Activated CD4-positive, alpha-beta memory T cell treated with anti-CD3 and anti-CD28 coated beads for 36 hours (primary cell): ENCODE data around the gene DGKA. TPM values are rescaled to one million over a fixed set of nuclear protein-coding genes. Genes with fewer than 3 reads are reported as not detected.

Experiments used
- CTCF ChIA-PET: fragments of 350-600 bp; sonication (Branson Sonifier 250); formaldehyde crosslinking; loops from one replicate; lab custom pipeline; 2021; ENCODE audit warnings: antibody characterized with exemption, inconsistent platforms; lab: Charles Lee
- POLR2A ChIA-PET: fragments of 350-600 bp; sonication (Branson Sonifier 250); formaldehyde crosslinking; loops from one replicate; lab custom pipeline; 2021; ENCODE audit warnings: antibody characterized with exemption; lab: Charles Lee
- DNase-seq: peaks from one replicate; pipeline ENCODE4 v3.0.0-alpha.2; 2020
- H3K27ac Mint-ChIP-seq: one replicate; pipeline ENCODE4 v1.8.0; 2021; ENCODE audit warnings: mixed read lengths
- H3K27me3 Mint-ChIP-seq: one replicate; pipeline ENCODE4 v1.8.0; 2021; ENCODE audit warnings: mixed read lengths
- H3K36me3 Mint-ChIP-seq: one replicate; pipeline ENCODE4 v1.8.0; 2021; ENCODE audit warnings: mixed read lengths
- H3K4me1 Mint-ChIP-seq: one replicate; pipeline ENCODE4 v1.8.0; 2021; ENCODE audit warnings: low read depth, mixed read lengths
- H3K4me3 Mint-ChIP-seq: one replicate; pipeline ENCODE4 v1.8.0; 2021; ENCODE audit warnings: mild to moderate bottlenecking, mixed read lengths
- H3K9me3 Mint-ChIP-seq: one replicate; pipeline ENCODE4 v1.8.0; 2021; ENCODE audit warnings: mixed read lengths
- intact Hi-C: fragments of 100-400 bp; cut with micrococcal nuclease; formaldehyde crosslinking; loops from one replicate; pipeline ENCODE4 v1.15.1; 2023
- total RNA-seq, 2 experiments: library from RNA; stranded (reverse); gene quantifications; one replicate each; pipeline ENCODE4 v1.2.3, GENCODE V29; 2021

The DGKA gene
- total RNA-seq, 2 experiments from 2014 or later, result 348 to 383 TPM

DNA sequence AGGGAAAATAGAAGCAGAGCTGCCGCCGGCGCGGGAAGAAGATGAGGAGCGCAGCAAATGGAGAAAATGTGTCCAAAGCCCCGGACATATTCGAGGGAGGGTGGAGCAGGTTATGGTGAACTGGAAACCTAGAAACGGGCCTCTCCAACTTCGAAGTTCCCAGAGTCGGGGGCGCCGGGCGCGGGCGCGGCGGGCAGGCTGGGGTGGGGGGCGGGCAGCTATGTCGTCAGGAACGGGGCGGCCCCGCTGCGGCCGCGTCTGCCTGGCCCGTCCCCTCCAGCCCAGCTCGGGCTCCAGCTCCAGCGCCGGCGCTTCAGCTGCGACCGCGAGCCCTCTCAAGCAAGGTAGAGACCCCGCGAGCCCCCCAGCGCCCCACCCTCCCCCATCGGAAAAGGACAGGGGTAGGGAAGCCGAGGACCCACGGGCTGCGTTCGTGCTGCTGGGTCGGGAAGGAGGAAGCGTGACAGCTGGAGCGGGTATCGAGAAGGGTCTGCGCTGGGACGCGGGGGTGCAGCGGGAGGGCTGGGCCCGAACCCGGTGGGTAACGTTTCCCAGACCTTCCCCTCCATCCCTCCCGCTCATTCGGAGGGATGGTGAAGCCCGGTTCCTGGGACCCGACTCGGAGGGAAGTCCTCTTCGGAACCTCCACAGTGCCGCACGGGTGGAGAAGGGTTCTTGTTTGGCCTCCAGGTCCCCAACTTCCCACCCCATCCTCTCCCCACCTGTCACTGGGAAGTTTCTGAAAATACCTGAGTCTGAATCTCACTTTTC is 1.0 kb downstream of the DGKA start:
- Mint-ChIP-seq H3K27ac (peak overlapping the region; percentile 98), H3K27me3 (no peaks in the 10 kb centered on the region), H3K4me3 (peak overlapping the region; percentile 96), H3K4me1 (peaks cover 55% of the 10 kb centered on the region), H3K36me3 (peaks cover 62% of the 10 kb centered on the region), H3K9me3 (no peaks in the 10 kb centered on the region)
- ChIA-PET POLR2A (interaction anchor here (0.6 to 1.2 kb wide), 5 partner anchors 14 to 114 kb away, joined by 3 to 4 read pairs (median 3); partner anchors contain the start of genes ORMDL2 and SARNP), CTCF (interaction anchor here (1.1 to 10.8 kb wide), 5 partner anchors 8 to 192 kb away, joined by 3 to 130 read pairs (median 11); partner anchors contain the start of genes GDF11, ORMDL2 and SARNP)
- peak; percentile 47 for DNase-seq
- intact Hi-C loops, result loop anchor here (1.0 to 10.0 kb wide), 5 partner anchors 33 to 949 kb away; partner anchors contain the start of genes MYL6B, PA2G4 and PTGES3

DNA sequence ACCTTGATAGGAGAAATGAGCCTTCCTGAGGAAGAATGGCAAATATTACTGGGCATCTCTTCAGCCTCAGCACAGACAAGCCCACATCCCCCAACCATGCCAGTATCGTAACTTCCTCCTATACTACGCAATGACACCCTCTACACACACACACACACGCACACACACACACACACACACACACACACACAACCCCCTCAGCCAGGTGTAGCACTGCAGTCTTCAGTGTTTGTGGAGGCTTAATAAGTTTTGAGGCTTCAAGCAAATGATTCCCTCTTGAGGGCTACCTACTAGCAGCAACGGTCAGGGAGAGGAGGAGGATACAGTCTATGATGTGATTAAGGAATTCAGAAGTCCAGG is 1.6 kb downstream of the DGKA start:
- H3K36me3 Mint-ChIP-seq, result peaks cover 62% of the 10 kb centered on the region
- no peaks in the 10 kb centered on the region for H3K27me3 Mint-ChIP-seq
- peak; percentile 65 for DNase-seq
- no peaks in the 10 kb centered on the region for H3K9me3 Mint-ChIP-seq
- ChIA-PET POLR2A (interaction anchor here (0.9 to 2.2 kb wide), 4 partner anchors 12 to 108 kb away, joined by 3 to 9 read pairs (median 5); partner anchors contain the start of gene RAB5B), CTCF (interaction anchor here (2.4 to 10.8 kb wide), 3 partner anchors 10 to 193 kb away, joined by 9 to 130 read pairs (median 11); partner anchors contain the start of genes GDF11, ORMDL2 and SARNP)
- peak overlapping the region; percentile 98 for H3K27ac Mint-ChIP-seq
- intact Hi-C loops, result loop anchor here (2.0 to 10.0 kb wide), 2 partner anchors 752 to 950 kb away; partner anchors contain the start of gene PTGES3
- peaks cover 60% of the 10 kb centered on the region for H3K4me1 Mint-ChIP-seq
- H3K4me3 Mint-ChIP-seq, result peak overlapping the region; percentile 96

DNA sequence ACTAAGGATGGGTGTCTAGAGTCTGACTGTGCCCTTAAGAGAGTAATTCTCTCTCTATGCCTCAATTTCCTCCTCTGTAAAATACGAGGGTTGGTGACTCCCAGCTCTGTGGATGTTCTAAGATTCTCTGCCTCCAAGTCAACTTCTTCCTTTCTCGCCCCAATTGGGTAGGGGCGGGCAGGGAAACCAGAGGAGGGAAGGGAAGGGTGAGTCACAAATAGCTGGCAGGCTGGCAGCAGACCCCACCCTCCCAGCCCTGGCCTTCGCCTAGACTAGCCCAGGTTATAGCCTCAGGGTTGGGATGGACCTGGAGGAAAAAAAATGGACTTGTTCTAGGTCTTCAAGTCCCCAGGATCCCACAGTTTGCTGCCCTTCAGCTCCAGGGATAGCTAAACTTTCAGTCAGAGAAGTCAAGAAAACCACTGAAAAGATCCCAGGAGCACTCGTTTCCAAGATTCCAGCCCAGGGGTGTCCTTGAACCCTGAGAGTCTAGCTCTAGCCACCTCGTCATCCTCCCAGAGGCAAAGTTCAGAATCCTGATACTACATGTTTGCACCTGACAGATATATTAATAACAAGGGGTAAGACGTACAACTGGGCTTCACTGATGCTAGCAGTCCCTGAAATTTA is 2.3 kb downstream of the DGKA start:
- ChIA-PET POLR2A (interaction anchor here (0.8 to 2.2 kb wide), 7 partner anchors 8 to 204 kb away, joined by 3 to 9 read pairs (median 5); partner anchors contain the start of genes CD63, ORMDL2, RAB5B and SARNP), CTCF (interaction anchor here (1.1 to 10.8 kb wide), 4 partner anchors 9 to 194 kb away, joined by 4 to 130 read pairs (median 10); partner anchors contain the start of genes GDF11, ORMDL2 and SARNP)
- Mint-ChIP-seq H3K9me3 (no peaks in the 10 kb centered on the region), H3K4me3 (peak overlapping the region; percentile 96), H3K27ac (peak overlapping the region; percentile 98), H3K4me1 (peaks cover 68% of the 10 kb centered on the region), H3K36me3 (peaks cover 61% of the 10 kb centered on the region), H3K27me3 (no peaks in the 10 kb centered on the region)
- intact Hi-C loops, result loop anchor here (2.0 to 10.0 kb wide), 2 partner anchors 752 to 950 kb away; partner anchors contain the start of gene PTGES3
- DNase-seq, result peak; percentile 50

DNA sequence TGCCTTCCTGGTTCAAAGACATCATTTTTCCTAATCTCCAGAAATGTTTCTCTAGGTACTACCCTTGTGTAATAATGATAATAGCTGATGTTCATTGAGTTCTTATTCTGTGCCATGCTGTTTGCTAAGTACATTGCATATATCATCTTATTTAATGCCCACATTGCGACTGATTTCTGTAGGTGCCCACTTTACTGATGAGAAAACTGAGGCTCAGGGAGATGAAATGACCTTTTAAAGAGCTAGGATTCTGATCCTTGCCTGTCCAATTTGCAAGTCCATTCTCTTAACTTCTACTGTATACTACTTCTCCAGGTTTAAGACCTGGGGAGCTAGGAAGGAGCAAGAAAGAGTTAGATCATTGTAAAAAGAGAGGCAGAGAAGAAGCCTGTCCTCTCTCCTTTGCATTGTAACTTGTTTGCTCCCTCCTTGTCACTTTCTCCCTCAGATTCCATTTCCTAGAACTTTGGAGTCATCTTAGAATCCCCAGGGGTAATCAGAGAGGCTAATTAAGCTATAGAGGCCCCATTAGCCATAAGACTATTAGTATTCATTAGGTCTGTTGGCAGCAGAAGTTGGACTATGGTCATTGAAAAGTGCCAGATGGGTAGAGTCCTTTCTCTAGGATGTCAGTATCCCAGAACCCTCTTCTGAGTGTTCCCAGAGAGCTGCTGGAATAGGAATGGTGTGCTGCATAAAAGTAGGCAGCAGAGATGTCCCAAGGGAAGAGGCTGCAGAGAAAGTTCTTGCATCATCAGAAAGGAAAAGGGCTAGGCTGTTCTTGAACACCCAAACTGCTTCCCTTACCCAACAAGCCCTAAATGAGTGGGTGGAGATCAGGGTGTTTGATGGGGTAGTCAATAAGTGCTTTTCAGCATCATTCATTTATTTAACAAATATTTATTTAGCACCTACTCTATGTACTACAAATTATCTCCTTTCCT is 3.1 kb downstream of the DGKA start:
- POLR2A ChIA-PET, result interaction anchor here (0.7 to 2.2 kb wide), 7 partner anchors 9 to 205 kb away, joined by 3 to 9 read pairs (median 5); partner anchors contain the start of genes CD63, DNAJC14, ORMDL2 and SARNP
- DNase-seq, result no peak

DNA sequence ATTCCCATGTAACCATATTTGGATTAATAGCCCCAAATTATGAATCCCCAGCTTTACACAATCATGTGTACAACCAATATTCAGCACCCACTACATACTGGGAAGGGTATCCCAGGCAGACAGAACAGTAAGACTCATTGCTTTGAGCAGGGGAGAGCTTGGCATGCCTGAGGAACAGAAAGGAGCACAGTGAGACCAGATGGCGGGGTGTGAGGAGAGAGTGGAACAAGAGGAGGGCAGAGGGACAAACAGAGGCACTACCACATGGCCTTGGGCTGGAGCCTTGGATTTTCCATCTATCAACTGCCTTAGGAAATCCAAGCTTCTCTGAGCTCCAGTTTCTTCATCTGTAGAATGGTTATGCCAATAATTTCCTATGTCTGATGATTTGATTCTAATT is 3.8 kb downstream of the DGKA start:
- Mint-ChIP-seq H3K27ac (peak overlapping the region; percentile 98), H3K4me1 (peaks cover 75% of the 10 kb centered on the region), H3K27me3 (no peaks in the 10 kb centered on the region), H3K9me3 (no peaks in the 10 kb centered on the region), H3K36me3 (peaks cover 70% of the 10 kb centered on the region), H3K4me3 (peak overlapping the region; percentile 96)
- ChIA-PET CTCF (interaction anchor here (1.0 to 10.8 kb wide), 6 partner anchors 9 to 195 kb away, joined by 4 to 130 read pairs (median 6); partner anchors contain the start of genes DNAJC14, GDF11 and RAB5B), POLR2A (interaction anchor here (0.7 to 2.2 kb wide), 6 partner anchors 8 to 206 kb away, joined by 3 to 11 read pairs (median 6); partner anchors contain the start of genes CD63, DNAJC14 and PYM1)
- DNase-seq, result no peak
- intact Hi-C loops, result loop anchor here (10.0 kb wide), 1 partner anchor 750 kb away; the partner anchor contains the start of gene PTGES3

More for the DNA sequence above, 3.1 kb downstream of the DGKA start:
- Mint-ChIP-seq H3K27me3 (no peaks in the 10 kb centered on the region), H3K4me3 (peak overlapping the region; percentile 96), H3K27ac (peak overlapping the region; percentile 98), H3K4me1 (peaks cover 75% of the 10 kb centered on the region), H3K9me3 (no peaks in the 10 kb centered on the region), H3K36me3 (peaks cover 68% of the 10 kb centered on the region)
- CTCF ChIA-PET, result interaction anchor here (1.0 to 10.8 kb wide), 7 partner anchors 8 to 194 kb away, joined by 4 to 130 read pairs (median 6); partner anchors contain the start of genes DNAJC14, GDF11 and RAB5B
- intact Hi-C loops, result loop anchor here (2.0 to 10.0 kb wide), 2 partner anchors 751 to 951 kb away; partner anchors contain the start of gene PTGES3

DNA sequence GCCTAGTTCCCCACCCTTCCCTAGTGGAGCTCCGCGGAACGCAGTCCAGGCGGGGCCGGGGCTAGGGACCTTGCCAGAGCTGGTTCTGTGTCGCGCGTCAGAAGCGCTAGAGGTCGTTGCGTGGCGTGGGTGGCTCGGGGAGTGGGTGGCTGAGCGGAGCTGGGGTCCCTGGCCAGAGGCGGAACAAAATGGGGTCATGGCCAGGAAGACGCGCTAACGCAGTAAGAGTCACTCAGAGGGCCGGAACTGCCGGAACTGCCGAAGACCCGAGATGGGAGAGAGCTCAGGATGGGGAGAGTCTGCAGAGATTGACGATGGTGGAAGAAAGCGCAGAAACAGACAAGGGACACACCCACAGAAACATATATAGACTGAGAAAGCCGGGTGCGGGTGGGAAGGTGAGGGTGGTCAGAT is 4.8 kb downstream of the DGKA start:
- H3K36me3 Mint-ChIP-seq, result peaks cover 78% of the 10 kb centered on the region
- ChIA-PET POLR2A (interaction anchor here (0.6 to 2.1 kb wide), 3 partner anchors 9 to 38 kb away, joined by 3 to 11 read pairs (median 4); partner anchors contain the start of genes PYM1 and RAB5B), CTCF (interaction anchor here (0.6 to 10.8 kb wide), 11 partner anchors 9 to 206 kb away, joined by 3 to 130 read pairs (median 5); partner anchors contain the start of genes CD63, GDF11, ORMDL2 and RAB5B)
- intact Hi-C loops, result loop anchor here (10.0 kb wide), 1 partner anchor 749 kb away; the partner anchor contains the start of gene PTGES3
- H3K9me3 Mint-ChIP-seq, result no peaks in the 10 kb centered on the region
- H3K27ac Mint-ChIP-seq, result peak overlapping the region; percentile 98
- H3K4me1 Mint-ChIP-seq, result peaks cover 76% of the 10 kb centered on the region
- DNase-seq, result peak; percentile 60
- no peaks in the 10 kb centered on the region for H3K27me3 Mint-ChIP-seq
- H3K4me3 Mint-ChIP-seq, result peak overlapping the region; percentile 96

DNA sequence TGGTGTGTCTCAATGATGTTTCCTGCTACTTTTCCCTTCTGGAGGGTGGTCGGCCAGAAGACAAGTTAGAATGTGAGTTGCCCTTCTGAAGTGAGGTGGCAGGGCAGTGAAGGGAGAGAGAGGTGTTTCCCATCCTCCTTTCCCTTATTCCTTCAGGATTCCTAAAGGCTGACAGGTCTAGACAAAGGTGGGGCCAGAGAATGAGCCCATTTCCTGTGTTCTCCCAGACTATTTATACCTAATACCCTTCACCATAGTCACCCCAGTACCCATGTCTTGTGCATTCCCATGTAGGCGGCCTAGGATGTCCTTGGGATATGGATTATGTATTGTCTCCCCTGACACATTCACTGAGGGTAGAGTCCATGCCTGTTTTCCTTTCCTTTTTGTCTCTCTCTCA is 7.0 kb downstream of the DGKA start:
- ChIA-PET CTCF (interaction anchor here (0.9 to 10.8 kb wide), 5 partner anchors 11 to 198 kb away, joined by 3 to 130 read pairs (median 35); partner anchors contain the start of genes DGKA, GDF11, ORMDL2 and PYM1), POLR2A (interaction anchor here (0.7 to 1.1 kb wide), 2 partner anchors 10 to 196 kb away, joined by 3 to 4 read pairs; no protein-coding TSS in a partner anchor)
- intact Hi-C loops, result loop anchor here (10.0 kb wide), 1 partner anchor 747 kb away; the partner anchor contains the start of gene PTGES3
- no peak overlapping the region for H3K4me3 Mint-ChIP-seq
- DNase-seq, result no peak
- H3K4me1 Mint-ChIP-seq, result peaks cover 86% of the 10 kb centered on the region
- H3K36me3 Mint-ChIP-seq, result peaks cover 78% of the 10 kb centered on the region
- H3K9me3 Mint-ChIP-seq, result no peaks in the 10 kb centered on the region
- H3K27me3 Mint-ChIP-seq, result no peaks in the 10 kb centered on the region
- H3K27ac Mint-ChIP-seq, result peak overlapping the region; percentile 15

DNA sequence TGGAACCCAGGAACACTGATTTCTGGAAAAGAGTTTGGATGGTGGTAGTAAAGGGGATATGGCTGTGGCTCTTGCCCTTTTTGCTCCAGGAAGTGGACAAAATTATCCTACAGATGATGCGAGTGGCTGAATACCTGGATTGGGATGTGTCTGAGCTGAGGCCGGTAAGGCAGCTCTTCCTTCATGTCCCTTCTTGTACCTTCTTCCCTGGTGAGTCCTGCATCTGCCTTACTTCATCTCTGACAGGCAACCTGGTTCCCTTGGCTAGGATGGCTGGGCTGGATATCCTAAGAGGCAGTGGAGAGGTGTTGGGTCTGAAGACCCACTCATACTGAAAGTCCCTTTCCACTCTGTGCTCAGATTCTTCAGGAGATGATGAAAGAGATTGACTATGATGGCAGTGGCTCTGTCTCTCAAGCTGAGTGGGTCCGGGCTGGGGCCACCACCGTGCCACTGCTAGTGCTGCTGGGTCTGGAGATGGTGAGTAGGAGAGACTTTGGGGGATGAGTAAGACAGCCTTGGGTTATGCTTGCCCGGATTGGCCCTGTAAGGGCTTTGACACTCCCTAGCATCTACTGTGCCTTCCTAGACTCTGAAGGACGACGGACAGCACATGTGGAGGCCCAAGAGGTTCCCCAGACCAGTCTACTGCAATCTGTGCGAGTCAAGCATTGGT is 8.0 kb downstream of the DGKA start:
- Mint-ChIP-seq H3K27ac (peak overlapping the region; percentile 80), H3K4me3 (no peak overlapping the region), H3K27me3 (no peaks in the 10 kb centered on the region), H3K4me1 (peaks cover 81% of the 10 kb centered on the region), H3K9me3 (no peaks in the 10 kb centered on the region), H3K36me3 (peaks cover 74% of the 10 kb centered on the region)
- DNase-seq, result peak; percentile 65
- ChIA-PET POLR2A (interaction anchor here (0.5 to 1.3 kb wide), 5 partner anchors 9 to 197 kb away, joined by 3 to 9 read pairs (median 4); partner anchors contain the start of genes PYM1 and ZC3H10), CTCF (interaction anchor here (0.7 to 10.8 kb wide), 16 partner anchors 11 to 283 kb away, joined by 3 to 130 read pairs (median 10); partner anchors contain the start of genes DGKA, DNAJC14, GDF11 and ORMDL2)
- intact Hi-C loops, result loop anchor here (10.0 kb wide), 1 partner anchor 746 kb away; the partner anchor contains the start of gene PTGES3

DNA sequence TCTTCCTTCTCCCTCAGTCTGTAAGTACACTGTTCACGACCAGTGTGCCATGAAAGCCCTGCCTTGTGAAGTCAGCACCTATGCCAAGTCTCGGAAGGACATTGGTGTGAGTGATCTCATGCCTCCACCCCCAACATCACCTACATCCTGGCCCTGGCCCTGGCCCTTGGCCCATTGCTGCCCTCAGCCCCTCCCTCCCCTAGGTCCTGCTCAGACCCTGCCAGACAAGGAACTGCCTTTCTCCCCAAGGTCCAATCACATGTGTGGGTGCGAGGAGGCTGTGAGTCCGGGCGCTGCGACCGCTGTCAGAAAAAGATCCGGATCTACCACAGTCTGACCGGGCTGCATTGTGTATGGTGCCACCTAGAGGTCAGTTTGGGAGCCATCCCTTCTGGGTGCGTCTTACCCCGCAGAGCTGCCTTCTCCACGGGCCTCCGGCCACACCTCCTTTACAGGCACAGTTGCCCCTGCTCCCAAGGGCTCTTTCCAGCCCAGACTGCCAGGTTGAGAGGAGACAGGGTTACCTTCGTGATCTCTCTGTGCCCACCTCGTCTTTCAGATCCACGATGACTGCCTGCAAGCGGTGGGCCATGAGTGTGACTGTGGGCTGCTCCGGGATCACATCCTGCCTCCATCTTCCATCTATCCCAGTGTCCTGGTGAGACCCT is 9.2 kb downstream of the DGKA start:
- Mint-ChIP-seq H3K27ac (peak overlapping the region; percentile 55), H3K27me3 (no peaks in the 10 kb centered on the region), H3K9me3 (no peaks in the 10 kb centered on the region), H3K4me1 (peaks cover 78% of the 10 kb centered on the region), H3K4me3 (no peak overlapping the region), H3K36me3 (peaks cover 72% of the 10 kb centered on the region)
- peak; percentile 89 for DNase-seq
- ChIA-PET POLR2A (interaction anchor here (0.7 to 1.1 kb wide), 3 partner anchors 10 to 34 kb away, joined by 3 to 9 read pairs (median 3); partner anchors contain the start of gene RAB5B), CTCF (interaction anchor here (0.5 to 10.8 kb wide), 25 partner anchors 9 to 282 kb away, joined by 3 to 130 read pairs (median 5); partner anchors contain the start of genes DGKA, DNAJC14, GDF11 and ORMDL2)
- intact Hi-C loops, result loop anchor here (1.0 kb wide), 1 partner anchor 10 kb away; no protein-coding TSS in a partner anchor
